DND-41 (cell line): Measurements from ENCODE around the gene FRMD3.

ENCODE experiments used
- ATAC-seq: fragments of 200-7000 bp; cut with Tn5 transposase; 3 replicates; pipeline ENCODE4 v1.9.1; 2021; ENCODE audit warnings: low read depth; ENCODE audit not compliant: insufficient read depth
- DNase-seq: peaks from one replicate; pipeline ENCODE4 v3.0.0-alpha.2; 2020
- H2AFZ ChIP-seq: 2 replicates; pipeline ENCODE4 v1.6.0; 2012; ENCODE audit warnings: low read depth, low read length
- H3K27ac ChIP-seq: 2 replicates; pipeline ENCODE4 v1.5.1; 2012; ENCODE audit warnings: low read length, inconsistent platforms
- H3K27me3 ChIP-seq: fragments of 200-600 bp; sonication (generic); 2 replicates; pipeline ENCODE4 v1.6.0; 2012; ENCODE audit warnings: low read length, mild to moderate bottlenecking, inconsistent platforms; ENCODE audit not compliant: insufficient read depth, poor library complexity
- H3K36me3 ChIP-seq: 2 replicates; pipeline ENCODE4 v1.5.1; 2012; ENCODE audit warnings: low read length, inconsistent platforms; ENCODE audit not compliant: insufficient read depth
- H3K4me1 ChIP-seq: 2 replicates; pipeline ENCODE4 v1.5.1; 2012; ENCODE audit warnings: mild to moderate bottlenecking, low read length; ENCODE audit not compliant: insufficient read depth
- H3K4me2 ChIP-seq: 2 replicates; pipeline ENCODE4 v1.6.0; 2012; ENCODE audit warnings: mild to moderate bottlenecking, moderate library complexity, low read length, inconsistent platforms; ENCODE audit not compliant: insufficient read depth
- H3K4me3 ChIP-seq, 2 experiments: fragments of 200-600 bp in 1 of 2; shearing (Covaris generic) in 1 of 2; 2 replicates each; pipeline ENCODE4 v1.5.1; 2012 to 2016; ENCODE audit warnings: inconsistent platforms in 2 of 2, low read length in 2 of 2, mild to moderate bottlenecking in 2 of 2, low read depth in 1 of 2, moderate library complexity in 1 of 2
- H3K79me2 ChIP-seq: 2 replicates; pipeline ENCODE4 v1.6.0; 2012; ENCODE audit warnings: low read length, inconsistent platforms; ENCODE audit not compliant: insufficient read depth
- H3K9ac ChIP-seq: 2 replicates; pipeline ENCODE4 v1.6.0; 2012; ENCODE audit warnings: low read depth, mild to moderate bottlenecking, inconsistent platforms, low read length, moderate library complexity
- H3K9me3 ChIP-seq: 2 replicates; pipeline ENCODE4 v1.5.1; 2012; ENCODE audit warnings: low read length, moderate library complexity, mild to moderate bottlenecking, inconsistent platforms; ENCODE audit not compliant: insufficient read depth, severe bottlenecking
- H4K20me1 ChIP-seq: 2 replicates; pipeline ENCODE4 v1.6.0; 2012; ENCODE audit warnings: low read length; ENCODE audit not compliant: insufficient read depth
- CTCF ChIP-seq: IDR thresholded peaks from 2 replicates; pipeline ENCODE4 v1.5.1; 2012; ENCODE audit warnings: borderline replicate concordance, low read length, moderate library complexity, mild to moderate bottlenecking; ENCODE audit not compliant: poor library complexity, severe bottlenecking; ENCODE audit errors: extremely low read depth
- EZH2 ChIP-seq: IDR thresholded peaks from 3 replicates; pipeline ENCODE4 v1.6.1; 2012; ENCODE audit warnings: borderline replicate concordance, low read depth, mild to moderate bottlenecking, moderate library complexity, low read length, inconsistent platforms; ENCODE audit not compliant: severe bottlenecking

The FRMD3 gene

GRCh38 chr9:83196946-83197345, 341.3 kb downstream of the FRMD3 start:
- no peak overlapping the region for H3K9ac ChIP-seq
- no peaks in the 10 kb centered on the region for H3K4me1 ChIP-seq
- no peak overlapping the region for H3K4me3 ChIP-seq
- no peaks in the 10 kb centered on the region for H3K36me3 ChIP-seq
- TF ChIP-seq CTCF, result no peak
- no peak for TF ChIP-seq EZH2
- no peak for DNase-seq
- no peak overlapping the region for H3K4me2 ChIP-seq
- H3K9me3 ChIP-seq, result no peaks in the 10 kb centered on the region
- H3K27ac ChIP-seq, result no peak overlapping the region
- no peaks in the 10 kb centered on the region for H4K20me1 ChIP-seq
- no peak for ATAC-seq
- H3K27me3 ChIP-seq, result no peaks in the 10 kb centered on the region
- no peaks in the 10 kb centered on the region for H3K79me2 ChIP-seq
- no peak overlapping the region for H2AFZ ChIP-seq
